ENCODE data around the gene FHIT.

FHIT gene

DNA sequence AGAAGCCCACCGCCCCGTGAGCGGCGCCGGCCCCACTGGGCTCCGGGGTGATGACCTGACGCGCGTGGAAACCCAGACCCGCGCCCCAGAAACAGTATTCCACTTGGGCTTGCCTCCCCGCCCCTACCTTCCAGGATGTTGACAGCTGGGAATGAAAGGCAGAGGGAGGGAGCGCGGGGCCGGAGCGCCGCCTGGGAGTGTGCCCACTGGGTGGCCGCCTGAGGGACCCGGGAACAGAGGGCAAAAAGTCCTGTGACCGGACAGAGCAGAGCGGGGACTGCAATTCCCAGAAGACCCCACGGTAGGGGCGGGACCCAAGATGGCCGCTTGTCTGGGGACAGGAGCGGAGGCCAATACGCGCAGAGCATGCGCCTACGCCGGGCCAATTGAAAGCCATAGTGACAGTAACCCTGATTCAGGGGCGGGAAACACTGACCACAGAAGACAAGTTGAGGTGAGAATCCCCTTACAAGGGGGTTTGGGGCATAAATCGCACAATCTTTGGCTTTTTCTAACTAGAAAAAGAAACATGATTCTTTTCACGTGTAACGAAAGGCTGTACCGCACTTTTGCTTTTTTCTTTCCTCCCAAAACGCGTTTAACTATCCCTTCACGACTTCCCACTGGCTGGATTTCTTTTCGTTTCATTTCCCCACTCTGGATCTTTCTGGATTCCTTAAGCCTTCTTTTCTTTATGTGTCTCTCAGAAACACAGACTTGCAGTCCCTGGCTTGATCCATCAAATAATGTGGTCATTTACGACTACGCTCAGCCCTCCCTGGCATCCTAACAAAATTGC, at the start of gene FHIT:
Gene FHIT (minus strand): TSS at position 279 of the 799 bp plus-strand sequence.
- in situ Hi-C loops (cut with HindIII; ENCODE audit: low pct_ligation_motif_present, low sequenced_read_pairs) = no loop called here
- TF ChIP-seq, protein P1, sequence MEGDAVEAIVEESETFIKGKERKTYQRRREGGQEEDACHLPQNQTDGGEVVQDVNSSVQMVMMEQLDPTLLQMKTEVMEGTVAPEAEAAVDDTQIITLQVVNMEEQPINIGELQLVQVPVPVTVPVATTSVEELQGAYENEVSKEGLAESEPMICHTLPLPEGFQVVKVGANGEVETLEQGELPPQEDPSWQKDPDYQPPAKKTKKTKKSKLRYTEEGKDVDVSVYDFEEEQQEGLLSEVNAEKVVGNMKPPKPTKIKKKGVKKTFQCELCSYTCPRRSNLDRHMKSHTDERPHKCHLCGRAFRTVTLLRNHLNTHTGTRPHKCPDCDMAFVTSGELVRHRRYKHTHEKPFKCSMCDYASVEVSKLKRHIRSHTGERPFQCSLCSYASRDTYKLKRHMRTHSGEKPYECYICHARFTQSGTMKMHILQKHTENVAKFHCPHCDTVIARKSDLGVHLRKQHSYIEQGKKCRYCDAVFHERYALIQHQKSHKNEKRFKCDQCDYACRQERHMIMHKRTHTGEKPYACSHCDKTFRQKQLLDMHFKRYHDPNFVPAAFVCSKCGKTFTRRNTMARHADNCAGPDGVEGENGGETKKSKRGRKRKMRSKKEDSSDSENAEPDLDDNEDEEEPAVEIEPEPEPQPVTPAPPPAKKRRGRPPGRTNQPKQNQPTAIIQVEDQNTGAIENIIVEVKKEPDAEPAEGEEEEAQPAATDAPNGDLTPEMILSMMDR (IDR thresholded peaks at IDR 0.05; ENCODE audit: low read depth, low read length, missing control alignments) = no peak
- DNase-seq = peak; percentile 94
- Histone ChIP-seq H3K27ac (peak within 1 kb of the TSS; percentile 12), H3K27me3 (replicated peaks) (no peaks in the 10 kb centered on the region), H3K36me3 (replicated peaks) (no peaks in the 10 kb centered on the region), H3K4me3 (ENCODE audit: low read depth, low read length) (peak within 1 kb of the TSS; percentile 80)

DNA sequence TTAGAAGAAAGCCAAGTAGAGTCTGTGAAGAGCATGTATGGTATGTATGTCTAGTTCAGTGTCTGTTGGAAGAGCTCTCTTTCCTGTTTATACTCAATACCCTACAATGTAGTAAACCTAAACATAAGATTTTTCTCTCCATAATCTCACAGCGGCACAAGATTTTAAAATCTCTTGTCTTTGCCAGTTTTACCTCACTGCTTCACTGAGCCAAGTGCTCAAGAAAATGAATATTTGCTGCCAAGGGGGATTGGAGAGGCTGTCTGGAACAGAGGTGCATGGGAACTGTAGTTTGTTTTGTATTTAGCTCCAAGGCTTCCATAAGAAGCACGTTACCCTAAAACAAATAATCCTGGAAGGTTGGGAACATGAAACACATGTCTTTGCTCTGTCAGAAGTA, 49.5 kb upstream of the FHIT start:
- TF ChIP-seq, protein P1 (IDR thresholded peaks at IDR 0.05; ENCODE audit: low read depth, low read length, missing control alignments) = no peak
- H3K27ac ChIP-seq = no peak overlapping the region
- no peak for DNase-seq
- no peaks in the 10 kb centered on the region for H3K36me3 ChIP-seq (replicated peaks)
- no peaks in the 10 kb centered on the region for H3K27me3 ChIP-seq (replicated peaks)
- in situ Hi-C loops (cut with HindIII; ENCODE audit: low pct_ligation_motif_present, low sequenced_read_pairs) = no loop called here
- no peak overlapping the region for H3K4me3 ChIP-seq (ENCODE audit: low read depth, low read length)

DNA sequence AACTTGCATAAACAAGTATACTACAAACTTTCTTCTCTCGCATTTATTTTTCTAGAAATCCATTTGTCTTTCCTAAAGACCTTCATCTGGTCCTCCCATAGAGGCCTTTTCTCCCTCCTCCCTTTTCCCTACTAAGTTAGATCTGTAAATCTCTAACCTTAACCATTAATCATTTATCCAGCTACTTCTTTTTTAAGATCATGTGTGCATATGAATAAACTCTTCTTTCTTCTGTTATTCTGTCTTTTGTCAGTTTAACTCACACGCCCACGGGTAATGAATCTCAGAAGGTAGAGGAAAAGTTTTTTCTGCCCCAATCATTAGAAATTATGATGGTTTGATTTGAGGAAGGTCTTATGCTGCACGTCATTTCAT, 48.7 kb upstream of the FHIT start:
- TF ChIP-seq, protein P1 (IDR thresholded peaks at IDR 0.05; ENCODE audit: low read depth, low read length, missing control alignments) = no peak
- no peak for DNase-seq
- in situ Hi-C loops (cut with HindIII; ENCODE audit: low pct_ligation_motif_present, low sequenced_read_pairs) = no loop called here
- no peaks in the 10 kb centered on the region for H3K36me3 ChIP-seq (replicated peaks)
- no peak overlapping the region for H3K27ac ChIP-seq
- H3K27me3 ChIP-seq (replicated peaks) = no peaks in the 10 kb centered on the region
- no peak overlapping the region for H3K4me3 ChIP-seq (ENCODE audit: low read depth, low read length)

DNA sequence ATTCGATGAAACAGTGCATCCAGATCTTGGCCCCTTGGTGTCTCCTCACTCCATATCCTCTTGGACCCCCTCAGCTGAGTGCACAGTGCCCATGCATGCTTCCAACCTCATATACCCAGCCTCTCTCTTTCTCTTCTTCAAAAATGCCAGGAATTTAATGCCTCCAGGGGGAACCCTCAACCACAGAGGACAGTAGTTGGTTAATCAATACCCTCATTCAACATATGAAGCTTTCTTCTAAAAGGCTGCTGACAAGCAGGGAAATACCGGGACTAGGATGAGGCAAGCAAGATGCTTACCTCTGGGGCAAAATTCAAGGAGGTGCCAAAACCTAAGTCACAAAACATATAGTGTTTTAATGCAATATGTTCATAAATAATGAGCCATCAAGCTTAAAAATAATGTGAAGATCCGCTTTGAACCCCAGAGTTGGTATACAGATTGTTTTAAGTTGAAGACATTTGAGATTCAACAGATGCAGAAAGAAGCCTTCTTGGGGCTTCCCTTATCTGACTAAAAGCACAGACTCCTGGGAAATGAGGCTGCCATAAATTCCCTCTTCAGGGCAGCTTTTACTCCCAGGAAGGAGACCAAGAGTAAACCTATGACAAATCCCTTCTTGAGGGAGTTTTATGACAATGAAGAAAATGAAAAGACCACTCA, 48.2 kb upstream of the FHIT start:
- no peaks in the 10 kb centered on the region for H3K27me3 ChIP-seq (replicated peaks)
- in situ Hi-C loops (cut with HindIII; ENCODE audit: low pct_ligation_motif_present, low sequenced_read_pairs) = no loop called here
- no peak overlapping the region for H3K27ac ChIP-seq
- H3K4me3 ChIP-seq (ENCODE audit: low read depth, low read length) = no peak overlapping the region
- DNase-seq = no peak
- TF ChIP-seq, protein P1 (IDR thresholded peaks at IDR 0.05; ENCODE audit: low read depth, low read length, missing control alignments) = no peak
- H3K36me3 ChIP-seq (replicated peaks) = no peaks in the 10 kb centered on the region

DNA sequence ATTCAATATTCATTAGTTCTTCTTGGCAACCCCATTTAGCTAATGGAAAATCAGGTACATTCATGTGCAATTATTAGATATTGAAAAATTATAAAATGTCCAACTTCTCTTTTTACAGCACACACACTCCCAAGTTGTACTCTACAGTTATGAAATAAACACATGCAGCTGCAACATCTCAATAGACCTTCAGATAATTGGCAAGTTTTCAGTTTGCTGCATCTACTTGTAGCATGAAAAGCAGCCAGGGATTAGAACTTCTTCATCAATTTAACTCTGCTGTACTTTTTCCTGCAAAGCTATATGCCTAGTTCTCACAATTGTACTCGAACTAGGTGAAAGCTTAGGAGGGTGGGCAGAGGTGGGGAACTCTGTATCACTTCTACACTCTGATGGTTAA, 46.6 kb upstream of the FHIT start:
- TF ChIP-seq, protein P1 (IDR thresholded peaks at IDR 0.05; ENCODE audit: low read depth, low read length, missing control alignments) = no peak
- DNase-seq = no peak
- H3K4me3 ChIP-seq (ENCODE audit: low read depth, low read length) = no peak overlapping the region
- no peaks in the 10 kb centered on the region for H3K36me3 ChIP-seq (replicated peaks)
- H3K27me3 ChIP-seq (replicated peaks) = no peaks in the 10 kb centered on the region
- no peak overlapping the region for H3K27ac ChIP-seq
- in situ Hi-C loops (cut with HindIII; ENCODE audit: low pct_ligation_motif_present, low sequenced_read_pairs) = no loop called here
